ENCODE measurements around the gene CDK2.

CDK2 gene

DNA sequence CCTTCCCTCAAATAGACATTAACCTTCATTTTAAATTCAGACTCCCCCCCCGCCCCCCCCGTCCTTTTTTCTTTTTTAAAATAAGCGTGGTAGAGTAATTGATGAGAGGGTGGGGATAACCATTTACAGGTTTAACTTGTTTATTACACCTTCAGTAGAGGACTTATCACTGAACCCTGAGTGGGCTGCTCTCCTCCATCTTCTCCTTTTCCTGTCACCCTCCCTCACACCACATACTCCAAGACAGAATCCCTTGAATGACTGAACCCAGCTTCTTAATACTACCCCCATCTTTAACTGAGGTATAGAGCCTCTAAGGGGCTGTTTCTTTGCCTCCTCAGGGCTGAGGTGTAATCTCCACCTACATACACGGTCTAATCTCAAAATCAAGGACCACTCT is 50.6 kb downstream of the CDK2 start:
- no peak for DNase-seq

- DNase-seq = no peak
Observed at GRCh38 chr12:56018356-56018755, 51.7 kb downstream of the CDK2 start.

- DNase-seq = no peak
Observed at GRCh38 chr12:56020423-56021184, 54.0 kb downstream of the CDK2 start, which contains the start of gene IKZF4. TSS of gene IKZF4 (plus strand) at chr12:56021043. CDS start at chr12:56021494, 451 bp downstream.

DNA sequence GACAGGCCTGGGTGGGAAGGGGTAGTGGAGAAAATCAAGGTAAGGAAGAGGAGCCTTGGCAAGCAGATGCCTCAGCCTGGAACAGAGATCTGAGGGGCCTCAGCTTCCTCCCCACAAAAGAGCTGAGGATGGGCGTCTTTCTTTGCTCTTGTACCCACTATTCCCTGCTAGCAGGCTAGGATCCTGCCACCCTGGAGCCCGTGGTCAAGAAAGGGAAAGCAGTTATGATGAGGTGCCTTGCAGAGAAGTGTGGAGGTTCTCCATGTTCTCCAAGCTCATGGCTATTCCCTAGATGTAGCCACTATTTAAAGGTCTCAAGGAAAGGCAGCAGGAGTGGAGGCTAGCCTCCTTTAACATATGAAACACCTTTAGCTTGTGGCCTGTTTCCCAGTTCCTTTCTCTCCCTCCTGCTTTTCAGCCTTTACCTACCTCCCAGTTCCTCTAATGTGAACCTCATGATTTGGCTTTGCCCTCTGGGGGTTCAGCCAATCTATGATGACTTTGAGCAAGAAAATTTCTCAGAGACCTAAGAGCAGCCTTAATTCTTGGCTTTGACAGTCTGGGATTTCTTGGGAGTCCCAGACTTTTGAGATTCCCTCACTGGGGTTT is 55.4 kb downstream of the CDK2 start:
- no peak for DNase-seq

Data from stimulated activated CD4-positive, alpha-beta T cell treated with anti-CD3 and anti-CD28 coated beads, Interleukin-4, amount 100 ng/mL, for 4 hours (primary cell).